Lung (tissue), 12 donors: ENCODE measurements around the gene SULT2B1. TPM values are rescaled to one million over a fixed set of nuclear protein-coding genes. Genes with fewer than 3 reads are reported as not detected.

Source experiments
- ATAC-seq: fragments of 200-7000 bp; cut with Tn5 transposase; one replicate; pipeline ENCODE4 v1.9.1; 2020; ENCODE audit warnings: moderate number of reproducible peaks; ENCODE audit not compliant: insufficient read depth, low FRiP score
- DNase-seq, 3 donors: peaks; one replicate each; pipeline ENCODE4 v3.0.0-alpha.2; 2013 to 2017
- H3K27ac ChIP-seq, 2 donors: one replicate each; pipeline ENCODE4 v1.5.1; 2013; ENCODE audit warnings: mild to moderate bottlenecking in 2 of 2, moderate library complexity in 2 of 2, control low read depth in 1 of 2, inconsistent platforms in 1 of 2, low read depth in 1 of 2, low read length in 1 of 2
- H3K27me3 ChIP-seq, 3 donors: one replicate each; pipeline ENCODE4 v1.5.1; 2013; ENCODE audit warnings: low read length in 2 of 3; ENCODE audit not compliant: control insufficient read depth in 3 of 3, insufficient read depth in 3 of 3
- H3K36me3 ChIP-seq, 4 donors: one replicate each; pipeline ENCODE4 v1.5.1; 2013; ENCODE audit warnings: low read length in 4 of 4, mild to moderate bottlenecking in 1 of 4, moderate library complexity in 1 of 4; ENCODE audit not compliant: control insufficient read depth in 4 of 4, insufficient read depth in 4 of 4
- H3K4me1 ChIP-seq, 5 donors: one replicate each; pipeline ENCODE4 v1.5.1; 2013; ENCODE audit warnings: low read length in 5 of 5, mild to moderate bottlenecking in 2 of 5, moderate library complexity in 1 of 5; ENCODE audit not compliant: control insufficient read depth in 5 of 5, insufficient read depth in 5 of 5
- H3K4me3 ChIP-seq: one replicate; pipeline ENCODE4 v1.5.1; 2013; ENCODE audit warnings: mild to moderate bottlenecking, control low read depth, moderate library complexity
- H3K9ac ChIP-seq, 2 donors: one replicate each; pipeline ENCODE4 v1.5.1; 2013; ENCODE audit warnings: low read length in 2 of 2, control low read depth in 1 of 2; ENCODE audit not compliant: insufficient read depth in 1 of 2
- H3K9me3 ChIP-seq, 4 donors: one replicate each; pipeline ENCODE4 v1.5.1; 2013; ENCODE audit warnings: low read length in 3 of 4, mild to moderate bottlenecking in 1 of 4, moderate library complexity in 1 of 4; ENCODE audit not compliant: control insufficient read depth in 4 of 4, insufficient read depth in 3 of 4
- WGBS, 2 donors: extraction: QIAGEN DNeasy Blood & Tissue Kit; methylation state at CpG; one replicate each; pipeline ENCODE4 v1.1.7; 2013; 5-methylcytosine and 5-hydroxymethylcytosine counted together
- polyA plus RNA-seq, 2 donors: library from polyadenylated mRNA; stranded (reverse); fragments of 200-250 nt; gene quantifications; one replicate each; pipeline ENCODE4 v1.2.1, GENCODE V29; 2013
- total RNA-seq, 2 donors: library from RNA; depleted of rRNA in 1 of 2; stranded (reverse); fragments of >200 nt in 1 of 2; gene quantifications; one replicate each; pipeline ENCODE4 v1.2.1, GENCODE V29; 2014 to 2021
- TF ChIP-seq, protein P1 (sequence below): IDR thresholded peaks from 2 replicates; pipeline ENCODE4 v1.5.1; 2012; ENCODE audit warnings: mild to moderate bottlenecking; ENCODE audit errors: control extremely low read depth, extremely low read depth
- donor health status: control.
- donor health status: control.
- donor health status: Bipolar disorder and iron deficiency.
- donor health status: healthy.
- donor health status: DM: yes; HTN: yes; CAD: no.

SULT2B1 gene
- total and polyA plus RNA-seq, 4 donors: 1.2 to 22.9 (median 10.7) TPM

GRCh38 chr19:48598996-48599700 lies 47.2 kb downstream of the SULT2B1 start:
- WGBS, 2 donors: 75 to 79% methylated on average over 30 of the region's 30 CpGs
- H3K4me3 ChIP-seq: no peak overlapping the region
- no peaks in the 10 kb centered on the region for H3K9me3 ChIP-seq
- ATAC-seq: no peak
- H3K36me3 ChIP-seq: no peaks in the 10 kb centered on the region
- TF ChIP-seq, protein P1, sequence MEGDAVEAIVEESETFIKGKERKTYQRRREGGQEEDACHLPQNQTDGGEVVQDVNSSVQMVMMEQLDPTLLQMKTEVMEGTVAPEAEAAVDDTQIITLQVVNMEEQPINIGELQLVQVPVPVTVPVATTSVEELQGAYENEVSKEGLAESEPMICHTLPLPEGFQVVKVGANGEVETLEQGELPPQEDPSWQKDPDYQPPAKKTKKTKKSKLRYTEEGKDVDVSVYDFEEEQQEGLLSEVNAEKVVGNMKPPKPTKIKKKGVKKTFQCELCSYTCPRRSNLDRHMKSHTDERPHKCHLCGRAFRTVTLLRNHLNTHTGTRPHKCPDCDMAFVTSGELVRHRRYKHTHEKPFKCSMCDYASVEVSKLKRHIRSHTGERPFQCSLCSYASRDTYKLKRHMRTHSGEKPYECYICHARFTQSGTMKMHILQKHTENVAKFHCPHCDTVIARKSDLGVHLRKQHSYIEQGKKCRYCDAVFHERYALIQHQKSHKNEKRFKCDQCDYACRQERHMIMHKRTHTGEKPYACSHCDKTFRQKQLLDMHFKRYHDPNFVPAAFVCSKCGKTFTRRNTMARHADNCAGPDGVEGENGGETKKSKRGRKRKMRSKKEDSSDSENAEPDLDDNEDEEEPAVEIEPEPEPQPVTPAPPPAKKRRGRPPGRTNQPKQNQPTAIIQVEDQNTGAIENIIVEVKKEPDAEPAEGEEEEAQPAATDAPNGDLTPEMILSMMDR: no peak
- no peaks in the 10 kb centered on the region for H3K27me3 ChIP-seq
- H3K4me1 ChIP-seq: no peaks in the 10 kb centered on the region
- no peak overlapping the region for H3K27ac ChIP-seq
- DNase-seq: no peak
- no peak overlapping the region for H3K9ac ChIP-seq

DNA sequence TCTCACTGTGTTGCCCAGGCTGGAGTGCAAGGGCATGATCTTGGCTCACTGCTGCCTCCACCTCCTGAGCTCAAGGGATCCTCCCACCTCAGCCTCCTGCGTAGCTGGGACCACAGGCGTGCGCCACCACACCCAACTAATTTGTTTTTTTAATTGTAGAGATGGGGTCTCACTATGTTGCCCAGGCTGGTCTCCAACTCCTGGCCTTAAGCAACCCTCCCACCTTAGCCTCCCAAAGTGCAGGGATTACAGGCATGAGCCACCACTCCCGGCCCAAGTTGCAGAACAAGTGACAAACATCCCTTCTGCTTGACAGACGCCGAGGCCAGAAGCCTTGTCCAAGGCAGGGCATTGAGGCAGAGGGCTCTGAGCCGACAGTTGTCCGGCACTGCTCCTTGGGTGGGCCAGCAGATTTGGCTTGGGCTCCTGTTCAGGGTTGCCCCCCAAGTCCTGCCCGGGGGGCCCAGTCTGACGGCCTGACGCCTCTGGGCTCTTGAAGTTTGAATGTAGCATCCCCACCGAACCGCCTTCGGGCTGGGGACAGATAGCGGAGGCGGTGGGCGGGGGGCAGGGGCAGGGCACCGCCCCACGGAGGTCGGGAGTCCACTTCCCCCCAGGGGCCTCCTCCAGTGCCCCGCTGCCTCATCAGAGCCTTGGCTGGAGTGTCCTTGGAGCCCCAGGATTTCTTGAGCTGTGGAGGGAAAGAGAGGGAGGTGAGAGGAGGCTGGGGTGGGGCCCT lies 48.9 kb downstream of the SULT2B1 start:
- DNase-seq: no peak
- Histone ChIP-seq H3K36me3 (no peaks in the 10 kb centered on the region), H3K9ac (no peak overlapping the region), H3K4me1 (no peaks in the 10 kb centered on the region), H3K27me3 (no peaks in the 10 kb centered on the region), H3K9me3 (no peaks in the 10 kb centered on the region), H3K4me3 (no peak overlapping the region), H3K27ac (no peak overlapping the region)
- TF ChIP-seq, protein P1: no peak
- no peak for ATAC-seq
- WGBS, 2 donors: 88 to 91% methylated on average over 21 of the region's 21 CpGs

GRCh38 chr19:48603001-48603400 lies 51.0 kb downstream of the SULT2B1 start:
- no peak overlapping the region for H3K9ac ChIP-seq
- H3K4me3 ChIP-seq: no peak overlapping the region
- H3K27me3 ChIP-seq: no peaks in the 10 kb centered on the region
- H3K36me3 ChIP-seq: no peaks in the 10 kb centered on the region
- H3K9me3 ChIP-seq: no peaks in the 10 kb centered on the region
- 81 to 83% methylated on average over 9 of the region's 9 CpGs for WGBS, 2 donors
- ATAC-seq (no peak), DNase-seq (no peak)
- no peaks in the 10 kb centered on the region for H3K4me1 ChIP-seq
- no peak overlapping the region for H3K27ac ChIP-seq
- TF ChIP-seq, protein P1: no peak
